ENCODE data around the gene ATG16L2. TPM values are rescaled to one million over a fixed set of nuclear protein-coding genes. Genes with fewer than 3 reads are reported as not detected.

The ATG16L2 gene
- total RNA-seq, 1 experiment from 2014 or later = 17.3 TPM

DNA sequence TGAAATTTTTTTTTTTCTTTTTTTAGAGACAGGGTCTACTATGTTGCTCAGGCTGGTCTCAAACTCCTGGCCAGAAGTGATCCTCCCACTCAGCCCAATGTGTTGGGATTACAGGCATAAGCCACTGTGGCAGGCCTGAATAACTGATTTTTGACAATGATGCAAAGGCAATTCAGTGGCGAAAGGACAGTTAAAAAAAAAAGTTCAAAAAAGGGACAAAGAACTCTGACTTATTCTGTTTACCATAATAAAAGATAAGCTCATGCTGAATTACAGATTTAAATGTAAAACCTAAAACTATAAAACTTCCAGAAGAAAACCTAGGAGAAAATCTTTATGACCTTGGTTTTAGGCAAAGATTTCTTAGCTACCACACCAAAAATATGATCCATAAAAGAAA lies 48.9 kb downstream of the ATG16L2 start:
- Histone ChIP-seq H4K5ac (ENCODE audit: insufficient read length, low read depth, low read length) (no peak overlapping the region), H2AFZ (ENCODE audit: low read length) (no peak overlapping the region), H2AK5ac (ENCODE audit: insufficient read length, low read length) (no peak overlapping the region), H4K91ac (ENCODE audit: insufficient read length, low read depth, low read length) (no peak overlapping the region), H3T11ph (ENCODE audit: low read length) (no peak overlapping the region), H3K27me3 (ENCODE audit: insufficient read depth, low read length) (no peaks in the 10 kb centered on the region), H3K14ac (ENCODE audit: insufficient read depth, low read length) (no peak overlapping the region), H2BK20ac (ENCODE audit: low read depth, low read length, poor library complexity, severe bottlenecking) (no peak overlapping the region), H4K20me1 (ENCODE audit: control insufficient read depth, insufficient read depth, insufficient read length) (no peaks in the 10 kb centered on the region), H3K23me2 (ENCODE audit: insufficient read length, low read depth, low read length, poor library complexity, severe bottlenecking) (no peaks in the 10 kb centered on the region), H3K9me3 (ENCODE audit: control insufficient read depth, low read depth, low read length) (no peaks in the 10 kb centered on the region), H4K8ac (replicated peaks; ENCODE audit: insufficient read length, low read depth, low read length) (no peak overlapping the region), H3K79me2 (ENCODE audit: insufficient read depth, low read length) (no peaks in the 10 kb centered on the region), H2BK15ac (ENCODE audit: low read depth, low read length) (no peak overlapping the region), H3K9ac (ENCODE audit: extremely low read depth, insufficient read length, low read length) (no peak overlapping the region), H2BK12ac (ENCODE audit: insufficient read length, low read depth, low read length) (no peak overlapping the region), H3K4me2 (ENCODE audit: insufficient read depth, insufficient read length, low read length) (no peak overlapping the region), H3K4ac (ENCODE audit: low read depth, low read length) (no peak overlapping the region), H3K18ac (ENCODE audit: insufficient read length, low read depth, low read length) (no peak overlapping the region), H3K79me1 (ENCODE audit: insufficient read depth, low read depth, low read length, poor library complexity, severe bottlenecking) (no peaks in the 10 kb centered on the region), H3K23ac (ENCODE audit: insufficient read length, low read depth, low read length) (no peak overlapping the region), H3K4me1 (ENCODE audit: insufficient read depth, low read length) (no peaks in the 10 kb centered on the region), H2BK5ac (ENCODE audit: insufficient read length, low read length) (no peak overlapping the region), H2BK120ac (ENCODE audit: low read depth, low read length, poor library complexity, severe bottlenecking) (no peak overlapping the region), H3K56ac (ENCODE audit: insufficient read length, low read depth, low read length) (no peak overlapping the region), H3K27ac (ENCODE audit: insufficient read length, low read depth, low read length) (no peak overlapping the region)
- Mint-ChIP-seq H3K27me3 (ENCODE audit: low read depth) (no peaks in the 10 kb centered on the region), H3K27ac (peak overlapping the region in 1 of 3 experiments; percentile 17; a peak in 1 of 7 replicates), H3K9me3 (no peaks in the 10 kb centered on the region), H3K4me1 (peaks cover 11 to 13% of the 10 kb centered on the region in 2 experiments), H3K4me3 (no peak overlapping the region), H3K36me3 (ENCODE audit: insufficient read depth in 1 of 3, low read depth in 3 of 3) (no peaks in the 10 kb centered on the region; a peak in 1 of 7 replicates)
- DNase-seq = no peak
- TF ChIP-seq, protein P1, sequence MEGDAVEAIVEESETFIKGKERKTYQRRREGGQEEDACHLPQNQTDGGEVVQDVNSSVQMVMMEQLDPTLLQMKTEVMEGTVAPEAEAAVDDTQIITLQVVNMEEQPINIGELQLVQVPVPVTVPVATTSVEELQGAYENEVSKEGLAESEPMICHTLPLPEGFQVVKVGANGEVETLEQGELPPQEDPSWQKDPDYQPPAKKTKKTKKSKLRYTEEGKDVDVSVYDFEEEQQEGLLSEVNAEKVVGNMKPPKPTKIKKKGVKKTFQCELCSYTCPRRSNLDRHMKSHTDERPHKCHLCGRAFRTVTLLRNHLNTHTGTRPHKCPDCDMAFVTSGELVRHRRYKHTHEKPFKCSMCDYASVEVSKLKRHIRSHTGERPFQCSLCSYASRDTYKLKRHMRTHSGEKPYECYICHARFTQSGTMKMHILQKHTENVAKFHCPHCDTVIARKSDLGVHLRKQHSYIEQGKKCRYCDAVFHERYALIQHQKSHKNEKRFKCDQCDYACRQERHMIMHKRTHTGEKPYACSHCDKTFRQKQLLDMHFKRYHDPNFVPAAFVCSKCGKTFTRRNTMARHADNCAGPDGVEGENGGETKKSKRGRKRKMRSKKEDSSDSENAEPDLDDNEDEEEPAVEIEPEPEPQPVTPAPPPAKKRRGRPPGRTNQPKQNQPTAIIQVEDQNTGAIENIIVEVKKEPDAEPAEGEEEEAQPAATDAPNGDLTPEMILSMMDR (conservative IDR thresholded peaks at IDR 0.05) = no peak
- WGBS (ENCODE audit: extremely low coverage, insufficient read length, low lambda C conversion rate) = no CpG with 5 or more reads among the region's 1 CpG
